ENCODE measurements around the gene PAQR7. TPM values are rescaled to one million over a fixed set of nuclear protein-coding genes. Genes with fewer than 3 reads are reported as not detected.

Gene PAQR7
- total RNA-seq, 3 donors from 2014 or later, result 4.5 to 7.5 (median 5.4) TPM

DNA sequence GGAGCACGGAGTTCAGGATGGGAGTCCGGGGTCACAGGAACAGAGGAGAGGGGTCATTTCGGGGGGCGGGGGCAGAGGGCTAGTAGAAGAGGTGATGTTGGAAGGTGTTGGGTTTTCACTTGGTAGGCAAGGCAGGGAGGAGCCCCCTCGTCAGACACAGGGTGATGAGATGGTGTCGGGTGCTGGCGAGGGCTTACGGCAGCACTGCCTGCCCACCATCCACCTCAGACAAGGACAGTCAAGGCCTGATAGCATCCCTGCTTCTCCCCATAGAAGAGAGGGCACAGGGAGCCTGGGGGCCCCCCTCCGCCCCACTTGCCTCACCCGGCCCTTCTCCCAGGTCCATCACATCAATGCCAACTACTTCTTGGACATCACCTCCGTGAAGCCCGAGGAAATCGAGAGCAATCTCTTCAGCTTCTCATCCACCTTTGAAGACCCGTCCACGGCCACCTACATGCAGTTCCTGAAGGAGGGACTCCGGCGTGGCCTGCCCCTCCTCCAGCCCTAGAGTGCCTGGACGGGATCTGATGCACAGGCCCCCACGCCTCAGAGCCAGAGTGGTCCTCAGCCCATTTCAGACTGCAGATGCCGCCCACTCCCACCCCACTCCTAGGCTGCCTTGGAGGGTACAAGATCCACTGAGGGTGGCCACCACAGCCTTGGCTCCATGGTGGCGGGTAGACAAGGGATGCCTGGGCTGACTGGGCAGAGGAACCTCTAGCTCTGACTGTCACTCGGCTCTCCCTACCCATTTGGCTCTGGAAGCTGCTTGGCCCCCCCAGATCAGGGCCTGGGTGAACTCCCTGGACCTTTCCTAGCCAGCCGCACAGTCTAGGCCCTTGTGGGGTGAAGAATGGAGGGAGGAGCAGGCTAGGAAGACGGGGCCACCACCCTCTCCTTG, 60.0 kb downstream of the PAQR7 start:
- no peaks in the 10 kb centered on the region for H3K36me3 Mint-ChIP-seq (ENCODE audit: insufficient read depth)
- no peak overlapping the region for H3K4me3 Mint-ChIP-seq
- DNase-seq (no peak), ATAC-seq (no peak)
- H3K27me3 Mint-ChIP-seq (ENCODE audit: low read depth), result no peaks in the 10 kb centered on the region
- H3K4me1 Mint-ChIP-seq (ENCODE audit: low read depth), result peaks cover 18% of the 10 kb centered on the region
- H3K9me3 Mint-ChIP-seq, result no peaks in the 10 kb centered on the region

GRCh38 chr1:25814549-25815087, 60.9 kb downstream of the PAQR7 start:
- Mint-ChIP-seq H3K36me3 (ENCODE audit: insufficient read depth) (no peaks in the 10 kb centered on the region), H3K4me1 (ENCODE audit: low read depth) (peaks cover 18% of the 10 kb centered on the region)
- no peak for ATAC-seq

DNA sequence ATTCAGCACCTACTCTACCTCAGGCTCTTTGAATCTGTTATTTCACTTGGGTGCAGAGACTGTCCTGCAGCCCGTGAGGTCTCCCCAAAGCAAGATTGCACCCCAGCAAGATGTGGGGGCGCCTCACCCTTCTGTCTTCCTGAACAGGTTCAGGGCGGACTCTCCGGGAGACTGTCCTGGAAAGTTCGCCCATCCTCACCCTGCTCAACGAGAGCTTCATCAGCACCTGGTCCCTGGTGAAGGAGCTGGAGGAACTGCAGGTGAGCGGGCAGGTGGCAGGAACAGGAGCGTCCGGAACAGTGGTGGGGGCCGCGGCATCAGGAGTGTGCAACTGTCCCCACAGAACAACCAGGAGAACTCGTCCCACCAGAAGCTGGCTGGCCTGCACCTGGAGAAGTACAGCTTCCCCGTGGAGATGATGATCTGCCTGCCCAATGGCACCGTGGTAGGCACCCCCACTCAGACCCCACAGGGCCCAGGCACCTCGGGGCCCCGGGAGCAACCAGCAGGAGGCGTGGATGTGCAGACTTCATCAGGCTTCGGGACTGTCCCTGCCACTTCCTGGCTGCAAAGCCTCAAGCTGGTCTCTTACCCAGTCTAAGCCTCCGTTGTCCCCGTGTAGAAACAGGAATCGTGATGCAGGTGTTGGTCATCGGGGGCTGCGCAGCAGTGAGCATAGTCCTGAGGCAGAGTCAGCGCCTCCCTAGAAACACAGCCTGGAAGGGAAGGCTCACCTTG, 61.6 kb downstream of the PAQR7 start:
- no peak for DNase-seq
- H3K36me3 Mint-ChIP-seq (ENCODE audit: insufficient read depth), result no peaks in the 10 kb centered on the region
- H3K4me1 Mint-ChIP-seq (ENCODE audit: low read depth), result peaks cover 13% of the 10 kb centered on the region
- no peaks in the 10 kb centered on the region for H3K27me3 Mint-ChIP-seq (ENCODE audit: low read depth)
- no peak overlapping the region for H3K4me3 Mint-ChIP-seq
- no peaks in the 10 kb centered on the region for H3K9me3 Mint-ChIP-seq
- ATAC-seq, result no peak

More at GRCh38 chr1:25814549-25815087, 60.9 kb downstream of the PAQR7 start:
- Mint-ChIP-seq H3K4me3 (no peak overlapping the region), H3K9me3 (no peaks in the 10 kb centered on the region), H3K27me3 (ENCODE audit: low read depth) (no peaks in the 10 kb centered on the region)
- no peak for DNase-seq

- Mint-ChIP-seq H3K9me3 (no peaks in the 10 kb centered on the region), H3K4me3 (no peak overlapping the region), H3K27me3 (ENCODE audit: low read depth) (no peaks in the 10 kb centered on the region), H3K4me1 (ENCODE audit: low read depth) (peaks cover 7% of the 10 kb centered on the region), H3K36me3 (ENCODE audit: insufficient read depth) (no peaks in the 10 kb centered on the region)
- no peak for ATAC-seq
- DNase-seq, result no peak
Observed at GRCh38 chr1:25813071-25813733, 62.3 kb downstream of the PAQR7 start.

Other genes starting within 250 kb of the PAQR7 start
- 10 to 100 TPM; 18.9 to 23.8 (median 22.2) TPM for gene SELENON, start 75.5 kb downstream of the PAQR7 start, total RNA-seq
- gene MTFR1L, start 55.8 kb downstream of the PAQR7 start, total RNA-seq, result 10 to 100 TPM; 27.7 to 37.4 (median 35.5) TPM
- gene AUNIP, start 16.3 kb downstream of the PAQR7 start, total RNA-seq, result 1 to 10 TPM; 4.1 to 4.6 (median 4.5) TPM
- 10 to 100 TPM; 68.0 to 94.8 (median 80.0) TPM for gene STMN1, start 30.7 kb upstream of the PAQR7 start, total RNA-seq
- 10 to 100 TPM in 1 of 3 donors, 1 to 10 TPM in 2; 7.1 to 10.4 (median 8.3) TPM for gene PAFAH2, start 122.4 kb upstream of the PAQR7 start, total RNA-seq
- not detected for gene EXTL1, start 146.1 kb upstream of the PAQR7 start, total RNA-seq
- gene SLC30A2, start 170.4 kb upstream of the PAQR7 start, total RNA-seq, result not detected
- not detected for gene TRIM63, start 191.9 kb upstream of the PAQR7 start, total RNA-seq
- 10 to 100 TPM in 2 of 3 donors, 1 to 10 TPM in 1; 9.6 to 13.5 (median 12.2) TPM for gene PDIK1L, start 236.1 kb upstream of the PAQR7 start, total RNA-seq

Data from activated T-cell treated with anti-CD3 and anti-CD28 coated beads, Interleukin-2, amount 50 U/mL, for 4 hours (primary cell).